Mesendoderm (in vitro differentiated cells): ENCODE measurements around the gene CD300H.
"Not testable (repeated sequence)": the region's sequence is repeated elsewhere in the genome, so short reads cannot be mapped to it uniquely, and the experiment has no call there.

ENCODE experiments used
- DNase-seq: peaks from one replicate; pipeline ENCODE4 v3.0.0; 2013
- H2AK5ac ChIP-seq: 2 replicates; pipeline ENCODE4 v1.6.1; 2013; ENCODE audit warnings: low read length, inconsistent platforms
- H2BK120ac ChIP-seq: 2 replicates; pipeline ENCODE4 v1.6.1; 2013; ENCODE audit warnings: low read depth, mild to moderate bottlenecking, low read length, moderate library complexity, mixed read lengths
- H2BK15ac ChIP-seq: replicated peaks from 2 replicates; pipeline ENCODE4 v1.6.1; 2013; ENCODE audit warnings: low read depth, mild to moderate bottlenecking, moderate library complexity
- H2BK5ac ChIP-seq: 2 replicates; pipeline ENCODE4 v1.6.1; 2013; ENCODE audit warnings: low read length, inconsistent platforms
- H3K18ac ChIP-seq: 2 replicates; pipeline ENCODE4 v1.6.1; 2013; ENCODE audit warnings: mild to moderate bottlenecking, low read length, mixed read lengths
- H3K23ac ChIP-seq: one replicate; pipeline ENCODE4 v1.6.1; 2013; ENCODE audit warnings: low read length
- H3K27ac ChIP-seq: 2 replicates; pipeline ENCODE4 v1.5.1; 2013; ENCODE audit warnings: low read depth, mild to moderate bottlenecking, inconsistent platforms, low read length, moderate library complexity
- H3K27me3 ChIP-seq: 2 replicates; pipeline ENCODE4 v1.6.1; 2013; ENCODE audit warnings: low read length, control low read depth, mild to moderate bottlenecking, inconsistent platforms; ENCODE audit not compliant: insufficient read depth, poor library complexity
- H3K36me3 ChIP-seq: 2 replicates; pipeline ENCODE4 v1.6.1; 2013; ENCODE audit warnings: low read length, inconsistent platforms; ENCODE audit not compliant: control insufficient read depth, insufficient read depth
- H3K4ac ChIP-seq: one replicate; pipeline ENCODE4 v1.6.1; 2013; ENCODE audit warnings: low read depth, mild to moderate bottlenecking, low read length, moderate library complexity
- H3K4me1 ChIP-seq: 2 replicates; pipeline ENCODE4 v1.6.1; 2013; ENCODE audit warnings: low read depth, low read length, inconsistent platforms; ENCODE audit not compliant: control insufficient read depth
- H3K4me2 ChIP-seq: 2 replicates; pipeline ENCODE4 v1.6.1; 2013; ENCODE audit warnings: low read length
- H3K4me3 ChIP-seq: 2 replicates; pipeline ENCODE4 v1.5.1; 2013; ENCODE audit warnings: mild to moderate bottlenecking, low read length
- H3K56ac ChIP-seq: one replicate; pipeline ENCODE4 v1.6.1; 2013; ENCODE audit warnings: low read length
- H3K79me1 ChIP-seq: 2 replicates; pipeline ENCODE4 v1.6.1; 2013; ENCODE audit warnings: low read length, inconsistent platforms
- H3K79me2 ChIP-seq: 2 replicates; pipeline ENCODE4 v1.6.1; 2013; ENCODE audit warnings: mild to moderate bottlenecking, low read length; ENCODE audit not compliant: control insufficient read depth, insufficient read depth
- H3K9ac ChIP-seq: 2 replicates; pipeline ENCODE4 v1.6.1; 2013; ENCODE audit warnings: low read length, inconsistent platforms
- H4K5ac ChIP-seq: one replicate; pipeline ENCODE4 v1.6.1; 2013; ENCODE audit warnings: low read length
- H4K8ac ChIP-seq: one replicate; pipeline ENCODE4 v1.6.1; 2013; ENCODE audit warnings: low read depth, mild to moderate bottlenecking, control low read depth, low read length, moderate library complexity
- WGBS: extraction: QIAGEN DNeasy Blood & Tissue Kit; methylation state at CpG from one replicate; pipeline ENCODE4 v1.1.7; 2013; ENCODE audit warnings: low lambda C conversion rate, missing lambda C conversion rate; ENCODE audit not compliant: insufficient coverage; ENCODE audit errors: extremely low coverage; 5-methylcytosine and 5-hydroxymethylcytosine counted together

CD300H gene

DNA sequence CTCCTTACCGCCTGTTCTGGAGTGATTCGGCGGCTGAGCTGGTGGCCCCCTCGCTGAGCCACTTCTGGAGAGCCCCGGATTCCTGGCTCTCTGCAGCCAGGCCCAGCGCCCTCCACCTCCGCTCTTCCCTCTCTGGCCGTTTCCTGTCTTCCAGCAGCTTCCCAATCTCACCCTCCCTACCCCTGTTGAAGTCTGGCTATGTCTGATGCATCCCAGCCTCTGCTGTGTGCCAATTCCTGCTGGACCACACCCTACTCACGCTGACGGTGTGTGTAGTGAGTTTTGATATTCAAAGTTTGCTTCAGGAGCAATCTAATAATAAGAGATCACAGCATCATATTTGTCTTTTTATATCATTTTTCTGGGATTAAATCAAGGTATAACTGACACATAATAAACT is 15.3 kb upstream of the CD300H start:
- H3K4me3 ChIP-seq, result no peak overlapping the region
- no peak overlapping the region for H4K5ac ChIP-seq
- no peaks in the 10 kb centered on the region for H3K4me1 ChIP-seq
- H4K8ac ChIP-seq, result no peak overlapping the region
- no peak overlapping the region for H2BK5ac ChIP-seq
- no peak overlapping the region for H3K23ac ChIP-seq
- no peak overlapping the region for H2AK5ac ChIP-seq
- no peak overlapping the region for H2BK120ac ChIP-seq
- WGBS, result no CpG with 5 or more reads among the region's 10 CpGs
- no peak overlapping the region for H3K56ac ChIP-seq
- no peak overlapping the region for H3K9ac ChIP-seq
- DNase-seq, result no peak
- no peak overlapping the region for H3K4me2 ChIP-seq
- H2BK15ac ChIP-seq, result no peak overlapping the region
- no peak overlapping the region for H3K4ac ChIP-seq
- no peaks in the 10 kb centered on the region for H3K79me1 ChIP-seq
- H3K18ac ChIP-seq, result no peak overlapping the region
- no peaks in the 10 kb centered on the region for H3K27me3 ChIP-seq
- H3K79me2 ChIP-seq, result no peaks in the 10 kb centered on the region
- H3K27ac ChIP-seq, result no peak overlapping the region
- H3K36me3 ChIP-seq, result no peaks in the 10 kb centered on the region

DNA sequence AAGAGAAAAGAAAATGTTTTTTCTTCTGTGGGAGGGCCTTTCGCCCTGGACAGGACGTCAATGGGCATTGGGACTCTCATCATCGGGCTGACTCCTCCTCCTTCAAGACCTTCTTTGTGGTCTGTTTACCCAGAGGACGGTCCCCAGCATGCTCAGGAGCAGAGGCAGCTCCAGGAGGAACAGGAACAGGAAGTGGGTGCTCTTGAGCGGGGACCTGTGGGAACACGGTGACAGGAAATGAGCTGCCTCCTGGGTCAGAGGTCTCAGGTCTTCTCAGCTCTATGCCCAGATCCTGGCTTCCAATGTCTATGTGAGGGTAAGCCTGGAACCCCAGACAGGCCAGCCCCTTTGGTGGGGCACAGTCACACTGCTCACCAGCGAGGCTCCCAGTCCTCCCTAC is 12.6 kb upstream of the CD300H start:
- H3K4me3 ChIP-seq, result no peak overlapping the region
- no peak overlapping the region for H2AK5ac ChIP-seq
- DNase-seq, result no peak
- no peak overlapping the region for H3K4ac ChIP-seq
- H3K4me2 ChIP-seq, result no peak overlapping the region
- no peak overlapping the region for H2BK5ac ChIP-seq
- H4K8ac ChIP-seq, result no peak overlapping the region
- no peak overlapping the region for H3K18ac ChIP-seq
- H3K27ac ChIP-seq, result no peak overlapping the region
- no peak overlapping the region for H3K56ac ChIP-seq
- H3K36me3 ChIP-seq, result no peaks in the 10 kb centered on the region
- H3K23ac ChIP-seq, result no peak overlapping the region
- H3K9ac ChIP-seq, result no peak overlapping the region
- no peaks in the 10 kb centered on the region for H3K79me2 ChIP-seq
- H3K4me1 ChIP-seq, result no peaks in the 10 kb centered on the region
- H2BK120ac ChIP-seq, result no peak overlapping the region
- no peak overlapping the region for H4K5ac ChIP-seq
- WGBS, result no CpG with 5 or more reads among the region's 7 CpGs
- no peak overlapping the region for H2BK15ac ChIP-seq
- H3K79me1 ChIP-seq, result no peaks in the 10 kb centered on the region
- no peaks in the 10 kb centered on the region for H3K27me3 ChIP-seq

DNA sequence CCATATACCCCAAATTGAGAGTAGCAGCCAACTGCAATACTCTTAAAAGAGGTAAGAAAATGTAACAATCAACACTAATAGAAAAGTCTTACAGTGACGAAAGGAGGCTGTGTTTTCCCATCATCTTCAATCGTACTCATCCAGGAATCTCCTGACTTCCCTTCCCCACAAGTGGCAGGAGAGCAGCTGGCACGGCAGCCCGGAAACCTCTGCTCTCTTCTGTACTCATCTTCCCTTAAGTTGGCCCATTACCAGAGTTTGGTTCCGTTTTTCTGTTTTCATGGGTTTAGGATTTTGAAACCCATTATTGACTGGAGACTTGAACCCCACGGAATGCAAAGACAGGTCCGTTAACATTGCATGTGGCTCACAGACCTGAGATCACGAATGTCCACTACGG is 11.7 kb upstream of the CD300H start:
- no peak overlapping the region for H3K23ac ChIP-seq
- no peak overlapping the region for H4K5ac ChIP-seq
- WGBS, result no CpG with 5 or more reads among the region's 9 CpGs
- no peak overlapping the region for H3K56ac ChIP-seq
- H2BK15ac ChIP-seq, result no peak overlapping the region
- no peak overlapping the region for H2BK5ac ChIP-seq
- no peaks in the 10 kb centered on the region for H3K79me2 ChIP-seq
- H3K27ac ChIP-seq, result no peak overlapping the region
- no peak for DNase-seq
- no peak overlapping the region for H3K4me3 ChIP-seq
- no peaks in the 10 kb centered on the region for H3K4me1 ChIP-seq
- H3K79me1 ChIP-seq, result no peaks in the 10 kb centered on the region
- H3K9ac ChIP-seq, result no peak overlapping the region
- H2BK120ac ChIP-seq, result no peak overlapping the region
- no peaks in the 10 kb centered on the region for H3K36me3 ChIP-seq
- no peak overlapping the region for H4K8ac ChIP-seq
- no peak overlapping the region for H2AK5ac ChIP-seq
- no peak overlapping the region for H3K4me2 ChIP-seq
- no peak overlapping the region for H3K18ac ChIP-seq
- no peak overlapping the region for H3K4ac ChIP-seq
- no peaks in the 10 kb centered on the region for H3K27me3 ChIP-seq

DNA sequence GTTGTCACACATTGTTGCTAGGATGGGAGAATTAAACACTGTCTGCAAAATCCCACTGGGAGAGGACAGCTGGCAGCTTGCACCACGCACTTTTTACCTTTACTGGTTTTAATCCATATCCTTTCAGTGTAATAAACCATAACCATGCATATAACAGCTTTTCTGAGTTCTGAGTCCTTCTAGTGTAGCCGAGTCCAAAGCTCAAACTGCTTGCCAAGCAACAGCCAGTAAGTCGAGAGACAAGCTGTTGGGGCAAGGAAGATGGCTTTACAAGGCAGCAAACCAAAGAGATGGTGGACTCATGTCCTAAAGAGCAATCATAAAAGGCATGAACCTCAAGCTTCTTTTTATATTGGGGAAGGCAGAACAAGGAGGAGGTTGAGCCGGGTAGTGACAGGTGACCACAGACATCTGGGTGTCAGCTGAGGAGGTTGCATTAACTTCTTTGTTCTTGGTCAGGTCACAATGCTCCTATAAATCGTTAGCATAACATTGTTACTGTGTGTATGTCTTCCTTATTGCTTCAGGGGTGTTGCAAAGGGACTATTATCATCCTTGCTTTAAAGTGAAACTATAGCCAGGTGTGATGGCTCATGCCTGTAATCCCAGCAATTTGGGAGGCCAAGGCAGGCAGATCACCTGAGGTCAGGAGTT is 7.3 kb upstream of the CD300H start:
- Histone ChIP-seq H2BK5ac (no peak overlapping the region), H3K79me1 (no peaks in the 10 kb centered on the region), H4K8ac (no peak overlapping the region), H2BK120ac (no peak overlapping the region), H3K4me1 (no peaks in the 10 kb centered on the region), H3K4me2 (no peak overlapping the region), H3K27me3 (no peaks in the 10 kb centered on the region), H3K4ac (no peak overlapping the region), H2AK5ac (no peak overlapping the region), H3K56ac (no peak overlapping the region), H3K4me3 (no peak overlapping the region), H3K9ac (no peak overlapping the region), H3K18ac (no peak overlapping the region), H4K5ac (no peak overlapping the region), H3K23ac (no peak overlapping the region), H3K79me2 (no peaks in the 10 kb centered on the region), H2BK15ac (no peak overlapping the region), H3K27ac (no peak overlapping the region), H3K36me3 (no peaks in the 10 kb centered on the region)
- no peak for DNase-seq
- WGBS, result no CpG with 5 or more reads among the region's 5 CpGs

DNA sequence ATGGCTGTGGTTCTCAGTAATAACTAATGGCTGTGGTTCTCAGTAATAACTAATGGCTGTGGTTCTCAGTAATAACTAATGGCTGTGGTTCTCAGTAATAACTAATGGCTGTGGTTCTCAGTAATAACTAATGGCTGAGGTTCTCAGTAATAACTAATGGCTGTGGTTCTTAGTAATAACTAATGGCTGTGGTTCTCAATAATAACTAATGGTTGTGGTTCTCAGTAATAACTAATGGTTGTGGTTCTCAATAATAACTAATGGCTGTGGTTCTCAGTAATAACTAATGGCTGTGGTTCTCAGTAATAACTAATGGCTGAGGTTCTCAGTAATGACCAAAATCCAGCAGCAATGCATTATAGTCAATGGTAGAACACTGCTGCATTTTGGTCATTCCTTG is 6.3 kb upstream of the CD300H start:
- H3K79me1 ChIP-seq, H3K4ac ChIP-seq, H3K4me1 ChIP-seq, H3K9ac ChIP-seq, H2AK5ac ChIP-seq, H4K5ac ChIP-seq, DNase-seq, H3K79me2 ChIP-seq, H3K36me3 ChIP-seq, H3K56ac ChIP-seq, H4K8ac ChIP-seq, H3K4me2 ChIP-seq, H3K18ac ChIP-seq, H3K4me3 ChIP-seq, H3K23ac ChIP-seq, H3K27ac ChIP-seq, H3K27me3 ChIP-seq, H2BK15ac ChIP-seq, H2BK120ac ChIP-seq, H2BK5ac ChIP-seq: not testable (repeated sequence)

DNA sequence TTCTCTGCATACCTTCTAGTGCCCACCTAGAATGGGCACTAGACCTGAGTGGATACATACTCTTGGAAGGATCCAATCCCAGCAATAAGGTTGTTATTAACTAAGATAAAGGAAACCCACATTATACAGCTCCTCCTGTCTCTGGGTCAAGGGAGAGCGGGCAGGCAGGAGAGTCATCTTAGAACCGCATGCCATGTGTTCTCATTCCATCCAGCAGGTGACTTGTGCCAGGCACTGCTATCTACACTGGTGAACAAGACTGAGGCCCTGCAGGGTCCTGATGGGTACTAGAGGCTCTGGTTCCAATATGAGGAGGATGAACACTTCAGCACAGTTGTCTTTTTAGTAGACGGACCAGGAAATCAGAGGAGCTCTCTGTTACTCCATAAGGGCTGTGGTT is 5.9 kb upstream of the CD300H start:
- Histone ChIP-seq H3K36me3 (no peaks in the 10 kb centered on the region), H3K18ac (no peak overlapping the region), H3K9ac (no peak overlapping the region), H3K4ac (no peak overlapping the region), H3K79me1 (no peaks in the 10 kb centered on the region), H3K4me1 (no peaks in the 10 kb centered on the region), H2AK5ac (no peak overlapping the region), H3K4me2 (no peak overlapping the region), H4K8ac (no peak overlapping the region), H3K27ac (no peak overlapping the region), H3K56ac (no peak overlapping the region), H2BK120ac (no peak overlapping the region), H4K5ac (no peak overlapping the region), H2BK15ac (no peak overlapping the region), H3K27me3 (no peaks in the 10 kb centered on the region), H3K4me3 (no peak overlapping the region), H2BK5ac (no peak overlapping the region), H3K79me2 (no peaks in the 10 kb centered on the region), H3K23ac (no peak overlapping the region)
- WGBS, result no CpG with 5 or more reads among the region's 3 CpGs
- peak; percentile 28 for DNase-seq
